GM12878 (cell line): ENCODE results near the gene C17orf50.

ENCODE experiments used
- CEBPZ ChIP-seq: fragments of 150-350 bp; IDR thresholded peaks from 2 replicates; pipeline ENCODE4 v1.6.1; 2016; ENCODE audit warnings: low read depth, low read length
- CHD2 ChIP-seq: IDR thresholded peaks from 2 replicates; pipeline ENCODE4 v1.6.1; 2011; ENCODE audit warnings: low read depth, low read length, improper control_type of control experiment, borderline replicate concordance
- CTCF ChIP-seq, 3 experiments: IDR thresholded peaks in 2 of 3; conservative IDR thresholded peaks in 1 of 3; 2 replicates each; pipeline ENCODE4 v1.5.1; 2011; ENCODE audit warnings: low read depth in 3 of 3, low read length in 3 of 3, mild to moderate bottlenecking in 3 of 3, control low read depth in 2 of 3, moderate library complexity in 2 of 3, inconsistent platforms in 1 of 3, mixed read lengths in 1 of 3; ENCODE audit not compliant: control insufficient read depth in 2 of 3, insufficient read depth in 1 of 3; ENCODE audit errors: extremely low read depth in 1 of 3
- EZH2 ChIP-seq: IDR thresholded peaks from 2 replicates; pipeline ENCODE4 v1.6.1; 2012; ENCODE audit warnings: low read depth, mild to moderate bottlenecking, control low read depth, inconsistent platforms, low read length, borderline replicate concordance; ENCODE audit not compliant: control insufficient read depth
- HDAC6 ChIP-seq: fragments of 200-600 bp; sonication (generic); IDR thresholded peaks from one replicate; pipeline ENCODE4 v1.8.0; 2017; ENCODE audit warnings: antibody characterized with exemption; ENCODE audit not compliant: unreplicated experiment
- JUNB ChIP-seq: IDR thresholded peaks from 2 replicates; pipeline ENCODE4 v1.6.1; 2016; ENCODE audit warnings: antibody characterized with exemption, mild to moderate bottlenecking
- PBX3 ChIP-seq: IDR thresholded peaks from 2 replicates; pipeline ENCODE4 v1.6.1; 2011; ENCODE audit warnings: mild to moderate bottlenecking, low read depth, low read length, moderate library complexity; ENCODE audit not compliant: insufficient replicate concordance
- POLR2A ChIP-seq: IDR thresholded peaks from 2 replicates; pipeline ENCODE4 v1.6.1; 2011; ENCODE audit warnings: low read depth, mild to moderate bottlenecking, low read length
- POLR2AphosphoS2 ChIP-seq: IDR thresholded peaks from 2 replicates; pipeline ENCODE4 v1.6.1; 2011; ENCODE audit warnings: low read depth, mild to moderate bottlenecking, low read length, improper control_type of control experiment, moderate library complexity
- SMARCA5 ChIP-seq: fragments of 450-650 bp; IDR thresholded peaks from 2 replicates; pipeline ENCODE4 v1.6.1; 2017; ENCODE audit warnings: mild to moderate bottlenecking
- SP1 ChIP-seq: IDR thresholded peaks from one replicate; pipeline ENCODE4 v1.6.1; 2011; ENCODE audit warnings: low read depth, low read length
- USF2 ChIP-seq: IDR thresholded peaks from 2 replicates; pipeline ENCODE4 v1.6.1; 2011; ENCODE audit warnings: low read depth, low read length, improper control_type of control experiment, borderline replicate concordance
- ZBTB40 ChIP-seq: fragments of 450-650 bp; IDR thresholded peaks from 2 replicates; pipeline ENCODE4 v1.6.1; 2016; ENCODE audit warnings: mild to moderate bottlenecking, moderate library complexity, borderline replicate concordance
- ZNF217 ChIP-seq: fragments of 450-650 bp; IDR thresholded peaks from 2 replicates; pipeline ENCODE4 v1.6.1; 2017; ENCODE audit warnings: antibody characterized with exemption, mild to moderate bottlenecking

GRCh38 chr17:35729405-35729833, 31.3 kb upstream of the C17orf50 start:
- TF ChIP-seq CHD2 (no peak), USF2 (no peak), SP1 (no peak), HDAC6 (no peak), CTCF (IDR thresholded peaks at IDR 0.05 in 2 of 3, conservative IDR thresholded peaks at IDR 0.05 in 1 of 3; ENCODE audit: control insufficient read depth in 2 of 3, extremely low read depth in 1 of 3, insufficient read depth in 1 of 3, low read depth in 3 of 3, low read length in 3 of 3) (no peak), JUNB (no peak), ZBTB40 (no peak), EZH2 (no peak), POLR2A (no peak), POLR2AphosphoS2 (no peak), ZNF217 (no peak), CEBPZ (no peak), PBX3 (no peak), SMARCA5 (no peak)
